Tibial nerve (tissue), 4 donors: ENCODE results near the gene ERBB4.

Experiments
- CTCF ChIP-seq, 5 experiments: fragments of 200-600 bp in 3 of 5; fragments of 450-650 bp in 2 of 5; sonication (generic) in 3 of 5; IDR thresholded peaks; one replicate each; pipeline ENCODE4 v1.5.1; 2016 to 2019; ENCODE audit warnings: antibody characterized with exemption in 5 of 5, mild to moderate bottlenecking in 3 of 5, moderate library complexity in 2 of 5
- EP300 ChIP-seq, 2 donors: sonication (generic); formaldehyde crosslinking; IDR thresholded peaks; one replicate each; pipeline ENCODE4 v1.6.1; 2017; ENCODE audit warnings: antibody characterized with exemption in 2 of 2, mild to moderate bottlenecking in 1 of 2
- POLR2A ChIP-seq, 2 donors: fragments of 450-650 bp; IDR thresholded peaks; one replicate each; pipeline ENCODE4 v1.6.1; 2017; ENCODE audit warnings: antibody characterized with exemption in 2 of 2, mild to moderate bottlenecking in 2 of 2, moderate library complexity in 2 of 2

DNA sequence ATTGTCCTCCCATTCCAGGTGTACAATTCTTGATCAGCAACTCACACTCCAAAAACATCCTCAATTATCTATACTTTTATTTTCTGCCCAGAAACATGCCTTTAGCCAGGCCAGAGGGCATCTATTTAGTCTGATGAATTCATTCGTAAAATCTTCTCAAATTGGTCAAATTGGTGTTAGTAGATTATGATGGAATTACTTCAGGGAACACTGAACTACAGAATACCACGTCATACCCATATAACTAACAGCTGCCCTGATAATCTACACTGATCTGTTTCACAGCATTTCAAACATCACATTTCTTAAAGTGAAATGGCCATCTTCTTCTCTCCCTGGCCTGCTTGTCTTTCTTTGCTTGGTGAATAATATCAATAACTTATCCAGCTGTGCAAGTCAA lies 1140.8 kb downstream of the ERBB4 start:
- TF ChIP-seq CTCF (IDR thresholded peaks at IDR 0.05) (no peak), POLR2A (IDR thresholded peaks at IDR 0.05) (no peak), EP300 (IDR thresholded peaks at IDR 0.05) (no peak)
